GM21723 (cell line): Measurements from ENCODE around the gene IDH3A.

ENCODE experiments used
- ATAC-seq: cut with Tn5 transposase; IDR thresholded peaks from one replicate; pipeline ENCODE4 v1.9.1; 2021; ENCODE audit warnings: mild to moderate bottlenecking, moderate library complexity; ENCODE audit not compliant: unreplicated experiment

Gene IDH3A

GRCh38 chr15:78201281-78202190, 52.4 kb downstream of the IDH3A start:
- no peak for ATAC-seq

DNA sequence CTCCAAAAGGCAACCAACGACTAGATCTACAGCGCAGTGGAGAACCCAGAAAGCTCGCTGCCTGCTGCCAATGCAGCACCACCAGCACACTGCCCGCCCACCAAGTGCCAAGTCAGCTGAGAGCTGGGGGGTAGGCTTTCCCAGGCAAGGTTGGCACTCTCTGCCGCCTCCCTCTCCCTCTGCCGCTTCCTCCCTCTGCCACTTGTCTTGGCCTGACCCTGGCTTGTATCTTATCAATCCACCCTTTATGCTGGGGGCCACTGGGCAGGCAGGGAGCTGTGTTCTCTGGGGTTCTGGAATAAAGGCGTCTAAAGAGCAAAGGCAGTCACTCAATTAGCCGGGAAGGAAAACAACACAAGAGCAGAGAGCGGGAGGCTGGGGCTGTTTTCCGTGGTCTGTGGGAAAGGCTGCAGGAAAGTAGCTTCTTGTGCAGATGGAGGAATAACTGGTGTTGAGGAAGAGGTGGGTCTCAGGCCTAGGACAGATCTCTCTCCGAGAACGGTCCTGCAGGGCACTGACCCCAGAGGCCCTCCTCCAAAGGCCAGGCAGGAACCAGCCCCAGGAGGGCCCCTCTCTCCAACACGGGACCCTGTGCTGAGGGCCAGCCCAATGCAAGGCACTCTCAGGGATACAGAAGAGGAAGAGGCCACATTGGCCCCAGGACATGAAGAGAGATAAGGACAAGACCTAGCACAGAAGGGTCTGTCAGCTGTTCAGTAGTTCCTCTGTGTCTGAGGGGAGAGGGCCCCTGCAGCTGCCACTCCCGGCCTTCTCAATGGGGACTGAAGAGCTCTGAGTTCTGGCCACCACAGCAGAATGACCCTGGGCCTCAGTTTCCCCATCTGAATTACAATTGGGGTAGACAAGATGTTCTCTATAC, 54.4 kb downstream of the IDH3A start:
- ATAC-seq, result no peak

GRCh38 chr15:78204351-78205309, 55.5 kb downstream of the IDH3A start:
- no peak for ATAC-seq

- no peak for ATAC-seq
These were observed 56.2 kb downstream of the IDH3A start for GRCh38 chr15:78205337-78205736.

DNA sequence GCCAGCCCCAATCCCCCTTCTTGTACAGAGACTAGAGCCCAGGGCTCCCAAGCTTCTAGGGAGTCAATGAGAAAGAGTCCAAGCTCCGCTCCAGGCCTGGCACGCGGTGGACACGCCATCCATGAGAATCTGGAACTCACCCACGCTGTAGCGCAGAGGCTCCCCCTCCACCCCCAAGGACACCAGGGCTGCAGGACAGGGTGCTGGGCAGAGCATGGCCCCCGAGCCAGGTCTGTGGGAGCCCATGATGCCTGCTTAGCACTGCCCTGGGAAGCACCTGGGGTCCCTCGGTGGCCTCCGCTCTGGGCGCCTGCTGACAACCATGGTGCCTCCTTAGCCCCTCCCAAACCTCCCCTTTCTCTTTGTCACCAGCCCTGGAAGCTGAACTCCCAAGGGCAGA, 56.7 kb downstream of the IDH3A start:
- ATAC-seq, result no peak

- no peak for ATAC-seq
These were observed 57.4 kb downstream of the IDH3A start for GRCh38 chr15:78206326-78207109.

- no peak for ATAC-seq
These were observed 57.9 kb downstream of the IDH3A start for GRCh38 chr15:78207110-78207458.

DNA sequence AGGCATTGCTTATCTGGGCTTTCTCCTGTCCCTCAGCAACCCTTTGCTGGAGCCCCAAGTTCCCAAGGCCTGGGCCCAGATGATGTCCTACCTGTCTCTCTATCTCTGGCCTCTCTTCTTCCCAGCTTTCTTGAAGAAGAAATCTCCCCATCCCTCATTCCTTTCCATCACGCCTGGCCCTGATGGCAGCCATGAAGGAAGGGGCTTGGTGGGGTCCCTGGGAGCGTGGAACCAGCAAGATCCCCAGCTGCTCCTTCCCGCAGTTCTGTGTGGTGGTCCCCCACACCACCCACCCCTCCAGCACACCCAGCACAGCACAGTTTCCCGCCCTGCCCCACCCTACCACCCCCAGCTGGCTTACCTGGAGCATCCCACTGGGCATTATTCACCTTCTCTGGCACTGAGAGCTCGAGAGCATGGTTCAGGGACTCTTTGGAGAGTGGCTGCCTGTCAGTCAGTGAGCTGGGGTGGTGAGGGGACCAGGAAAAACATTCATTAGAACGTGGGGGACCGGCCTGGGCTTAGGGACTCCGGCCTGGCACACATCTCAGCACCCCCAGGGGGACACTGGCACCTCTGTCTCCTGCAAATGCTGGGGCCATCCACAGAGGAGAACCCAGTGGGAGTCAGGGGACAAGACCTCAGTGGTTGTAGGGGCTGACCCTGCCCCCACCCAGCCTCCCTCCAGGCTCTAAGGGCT, 58.6 kb downstream of the IDH3A start:
- ATAC-seq, result no peak

DNA sequence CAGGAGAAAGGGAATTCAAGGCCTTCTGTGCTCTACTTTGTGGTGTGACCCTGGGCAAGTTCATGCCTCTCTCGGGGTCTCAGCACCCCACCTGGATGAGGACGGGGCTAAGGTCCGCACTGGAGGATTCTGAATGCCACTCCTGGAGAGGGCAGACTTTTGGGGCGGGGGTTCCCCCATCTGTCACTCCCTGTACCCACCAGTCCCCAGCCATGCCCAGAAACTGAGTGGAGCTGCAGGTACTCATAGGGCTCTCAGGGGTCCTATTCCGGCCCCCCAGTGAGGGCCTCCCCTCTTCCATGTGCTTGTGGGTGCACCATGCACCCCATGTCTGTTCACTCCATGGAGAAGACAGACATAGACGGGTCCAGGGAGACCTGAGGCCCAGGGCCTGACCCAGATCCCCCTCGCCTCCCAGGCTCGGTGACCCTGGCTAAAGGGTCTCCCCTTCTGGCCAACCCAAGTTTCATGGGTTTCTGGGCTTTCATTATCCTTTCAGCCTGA, 59.2 kb downstream of the IDH3A start:
- ATAC-seq, result no peak

DNA sequence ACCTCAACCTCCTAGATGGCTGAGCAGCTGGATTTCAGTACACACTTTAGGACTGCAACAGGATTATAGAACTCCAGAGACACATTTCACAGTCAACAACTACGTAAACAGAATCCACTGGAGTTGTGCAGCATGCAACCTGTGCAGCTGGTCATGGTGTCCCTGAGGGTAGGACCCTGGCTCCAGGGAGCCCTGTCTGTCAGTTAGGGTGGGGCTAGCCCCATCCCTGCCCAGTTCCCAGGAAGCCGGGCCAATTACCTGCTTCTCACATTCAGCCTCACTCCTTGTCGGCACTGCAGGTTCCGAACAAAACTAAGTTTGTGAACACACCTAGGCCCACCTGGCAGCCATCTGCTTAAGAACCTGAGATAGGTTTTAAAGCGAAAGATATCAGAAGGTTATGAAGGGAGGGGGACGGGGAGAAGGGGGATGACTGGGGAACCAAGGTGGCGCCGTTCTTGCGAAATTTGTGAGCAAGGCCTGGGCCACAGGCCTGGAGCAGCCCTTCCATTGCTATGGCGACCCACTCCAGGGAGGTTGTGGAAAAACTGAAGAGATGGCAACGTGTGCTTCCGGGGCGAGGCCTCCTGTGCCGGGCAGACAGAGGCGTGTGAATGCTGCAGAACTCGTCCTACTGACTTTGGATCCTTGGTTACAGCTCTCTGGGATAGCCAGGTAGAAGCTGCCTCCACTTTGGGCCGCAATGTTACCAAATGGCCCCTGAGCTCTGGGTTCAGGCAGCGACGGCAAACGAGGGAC, 59.9 kb downstream of the IDH3A start:
- no peak for ATAC-seq

GRCh38 chr15:78209646-78210348, 60.6 kb downstream of the IDH3A start:
- ATAC-seq, result no peak

DNA sequence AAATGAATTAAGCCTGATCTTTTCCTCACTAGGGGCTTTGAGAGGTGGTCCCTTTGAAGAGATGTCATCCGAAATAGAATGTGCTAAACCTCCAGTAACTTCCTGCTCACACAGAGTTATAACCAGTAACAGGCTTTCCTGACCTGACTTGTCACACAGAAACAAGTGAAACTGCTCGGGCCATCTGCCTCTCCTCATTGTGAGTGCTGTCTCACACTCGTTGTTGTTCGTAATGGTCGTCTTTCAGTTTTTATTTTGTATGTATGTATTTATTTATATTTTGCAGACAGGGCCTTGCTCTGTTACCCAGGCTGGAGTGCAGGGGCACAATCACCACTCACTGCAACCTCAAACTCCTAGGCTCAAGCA, 61.2 kb downstream of the IDH3A start:
- ATAC-seq, result no peak

- no peak for ATAC-seq
These were observed 62.2 kb downstream of the IDH3A start for GRCh38 chr15:78211189-78211921.

DNA sequence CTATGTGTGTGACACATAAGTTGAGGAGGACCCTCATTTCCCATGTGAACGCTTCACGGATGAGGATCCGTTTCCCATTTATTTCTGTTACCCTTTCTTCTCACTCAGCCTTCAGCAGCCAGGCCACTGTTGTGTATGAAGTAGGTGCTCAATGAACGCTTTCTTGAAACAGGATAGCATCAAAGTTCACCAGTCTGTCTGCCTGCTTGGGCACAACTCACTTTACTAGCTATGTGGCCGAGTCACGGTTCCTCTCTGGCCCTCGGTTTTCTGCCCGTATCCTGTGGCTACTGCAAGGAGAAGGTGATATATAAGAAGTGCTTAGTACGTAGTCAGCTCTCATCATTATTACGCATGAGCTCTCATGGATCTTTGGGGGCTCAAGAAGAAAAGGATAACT, 62.8 kb downstream of the IDH3A start:
- ATAC-seq, result no peak

DNA sequence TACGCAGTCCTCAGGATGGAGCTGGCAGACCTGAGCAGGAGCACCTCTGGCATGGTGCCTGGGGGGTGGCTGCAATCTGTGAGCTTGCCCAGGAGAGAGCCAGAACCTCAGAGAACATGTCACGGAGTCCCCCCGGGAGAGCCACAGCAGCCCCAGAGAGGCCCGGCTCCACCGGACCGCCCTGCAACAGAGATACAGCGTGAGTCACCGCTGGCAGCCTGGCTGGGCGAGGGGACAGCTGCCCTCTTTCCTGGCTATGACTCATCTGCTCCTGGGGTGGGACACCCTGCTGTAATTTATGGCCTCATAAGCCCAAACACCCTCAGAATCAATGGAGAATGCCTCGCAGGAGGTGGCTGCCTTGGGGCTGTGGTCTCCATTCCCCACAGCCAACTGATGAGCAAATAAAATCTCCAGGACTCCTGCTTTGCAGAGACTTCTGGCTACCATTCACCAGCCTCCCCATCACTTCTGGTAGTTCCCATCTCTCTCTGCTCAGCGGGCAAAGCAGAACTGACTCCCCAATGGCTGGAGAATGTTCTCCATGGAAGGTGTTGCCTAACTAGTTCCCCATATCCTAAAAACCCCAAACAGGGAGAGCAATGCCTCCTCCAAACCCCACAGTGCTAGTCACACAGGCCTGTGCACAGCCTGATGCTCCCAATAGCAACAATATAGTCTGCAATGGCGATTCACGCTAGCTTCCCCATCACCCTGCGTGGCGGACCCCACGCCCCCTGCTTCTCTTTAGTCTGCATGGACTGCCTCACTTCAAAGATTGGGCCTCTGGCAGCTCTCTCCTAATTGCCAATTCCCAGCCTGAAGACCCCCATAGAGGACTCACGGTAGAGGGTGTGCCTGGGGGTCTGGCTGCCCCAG, 63.6 kb downstream of the IDH3A start:
- no peak for ATAC-seq

DNA sequence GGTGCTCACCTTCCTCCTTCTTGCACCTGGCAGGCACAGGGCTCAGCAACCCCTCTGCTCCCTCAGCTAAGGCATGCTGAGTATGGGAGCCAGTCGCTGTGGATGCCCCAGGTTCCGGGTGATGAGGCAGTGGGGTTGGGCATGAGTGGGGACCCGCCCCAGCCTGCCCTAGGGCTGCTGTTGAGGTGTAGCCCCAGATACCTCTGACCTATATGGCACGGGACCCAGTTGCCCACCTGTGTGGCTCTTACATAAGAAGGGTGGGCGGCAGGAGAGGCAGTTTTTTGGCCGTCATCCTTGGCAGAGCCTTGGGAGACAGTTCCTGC, 64.2 kb downstream of the IDH3A start:
- no peak for ATAC-seq
